Ammon's horn (tissue), 1 donor: ENCODE results near the gene SYT1.
A peak's percentile ranks its signal among the peaks of the same experiment; 100 is the strongest.

Experiments
- DNase-seq: peaks from one replicate; pipeline ENCODE4 v3.0.0-alpha.2; 2016; ENCODE audit warnings: low spot score

SYT1 gene

GRCh38 chr12:79295572-79295971, 431.0 kb downstream of the SYT1 start:
- DNase-seq: no peak

- DNase-seq: peak; percentile 13
Observed at GRCh38 chr12:79296133-79296532, 431.6 kb downstream of the SYT1 start.

- no peak for DNase-seq
Observed at GRCh38 chr12:79296871-79297270, 432.3 kb downstream of the SYT1 start.

GRCh38 chr12:79298506-79298905, 433.9 kb downstream of the SYT1 start:
- no peak for DNase-seq

- DNase-seq: no peak
Observed at GRCh38 chr12:79299447-79300198, 435.0 kb downstream of the SYT1 start.

DNA sequence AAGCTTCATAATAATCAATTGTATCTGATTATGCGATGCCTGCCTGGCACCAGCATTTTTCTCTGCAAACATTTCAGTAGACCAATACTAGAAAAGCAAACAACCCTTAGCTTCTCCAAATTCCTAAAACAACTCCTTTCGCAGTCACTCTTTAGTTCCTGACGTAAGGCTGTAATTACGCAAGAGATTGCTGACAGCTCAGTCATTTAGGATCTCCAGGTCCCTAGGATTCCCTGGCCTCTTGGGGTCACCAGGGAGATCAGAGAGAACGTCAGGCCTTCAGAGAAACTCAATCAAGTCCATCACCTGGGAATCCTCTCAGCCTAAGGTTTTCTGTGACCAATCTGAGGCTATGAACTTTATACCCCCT, 435.6 kb downstream of the SYT1 start:
- no peak for DNase-seq

DNA sequence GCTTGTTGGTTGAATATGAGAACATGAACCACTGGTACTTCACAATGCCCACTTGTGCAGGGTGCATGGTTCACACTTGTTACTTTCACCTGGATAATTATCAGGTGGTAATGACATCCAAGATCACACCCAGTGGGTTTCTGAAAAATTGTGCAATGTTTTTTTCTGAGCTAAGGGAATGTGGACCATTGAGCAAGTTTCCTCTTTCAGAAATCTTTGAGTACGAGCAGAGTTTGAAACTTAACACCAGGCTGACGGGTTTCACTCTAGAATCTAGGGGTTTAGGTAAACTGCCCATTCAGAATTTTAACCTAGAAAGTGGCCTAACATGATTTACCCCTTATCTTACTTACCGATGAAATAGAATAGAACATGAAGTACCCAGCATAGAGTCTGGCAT, 436.6 kb downstream of the SYT1 start:
- no peak for DNase-seq

- DNase-seq: no peak
Observed at GRCh38 chr12:79302162-79302814, 437.7 kb downstream of the SYT1 start.

DNA sequence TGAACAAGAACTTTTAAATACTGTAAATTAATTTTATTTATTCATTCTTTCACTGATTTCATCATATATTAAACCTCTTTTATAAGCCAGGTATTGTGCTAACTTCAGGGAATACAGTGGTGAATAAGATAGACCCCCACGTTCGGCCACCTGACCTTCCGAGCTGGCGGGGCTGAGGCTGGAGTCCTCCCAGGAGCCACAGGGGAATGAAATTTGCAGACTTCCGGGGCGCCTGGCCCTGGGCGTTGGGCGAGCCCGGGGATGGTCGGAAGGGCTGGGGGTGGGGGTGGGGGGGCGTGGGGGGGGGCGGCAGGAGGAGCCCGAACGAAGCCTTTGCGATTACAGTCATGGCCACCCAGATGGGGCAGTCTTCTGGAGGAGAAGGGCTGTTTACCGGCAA, 442.8 kb downstream of the SYT1 start:
- no peak for DNase-seq

GRCh38 chr12:79309039-79309438, 444.5 kb downstream of the SYT1 start:
- DNase-seq: no peak

DNA sequence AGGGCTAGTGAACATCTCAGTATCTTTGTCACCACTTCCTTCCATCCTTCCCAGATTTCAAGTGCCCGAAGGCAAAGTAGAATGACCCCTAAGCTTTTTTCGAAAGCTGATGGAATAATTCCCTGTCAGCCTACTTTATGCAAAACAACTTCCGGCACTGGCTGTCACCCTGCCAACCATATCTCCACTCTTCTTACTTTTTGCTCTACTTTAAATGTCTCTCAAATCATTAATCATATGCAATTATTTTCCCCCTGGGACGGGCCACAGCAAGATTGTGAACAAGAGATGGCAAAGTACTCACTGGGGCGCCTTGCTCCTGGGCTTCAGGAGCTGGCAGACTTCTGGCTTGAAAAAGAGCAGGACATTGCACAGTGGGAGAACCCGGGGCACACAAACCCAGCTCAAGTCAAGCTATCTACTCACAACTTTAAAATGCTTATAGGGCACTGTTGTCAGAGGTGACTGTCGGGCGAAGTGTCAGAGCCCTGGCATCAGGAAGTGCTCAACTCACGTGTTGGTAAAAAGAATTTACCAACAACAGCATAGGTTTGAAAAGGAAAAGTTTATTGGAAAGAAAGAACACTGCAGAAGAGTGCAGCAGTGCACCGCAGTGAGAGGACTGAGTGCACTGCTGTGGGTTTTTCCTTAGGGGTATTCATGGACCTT, 452.7 kb downstream of the SYT1 start:
- no peak for DNase-seq

DNA sequence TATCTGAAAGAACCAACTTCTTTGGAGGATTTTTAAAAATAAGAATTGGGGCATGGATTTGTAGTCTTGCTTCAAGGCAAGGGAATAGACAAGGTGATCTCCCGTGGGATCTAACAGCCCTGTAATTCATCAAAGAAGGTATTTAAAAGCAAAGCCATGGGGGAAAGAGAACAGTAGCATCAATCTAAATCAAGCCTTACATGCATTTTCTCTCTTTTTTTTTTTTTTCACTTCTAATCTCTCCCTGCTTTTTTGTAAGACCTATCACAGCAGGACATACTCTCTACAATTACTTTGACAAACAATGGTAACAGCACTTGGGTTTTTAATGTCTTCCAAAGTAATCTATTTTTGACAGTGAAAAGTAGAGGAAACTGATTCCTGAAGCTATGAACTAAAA, 458.3 kb downstream of the SYT1 start:
- DNase-seq: no peak

DNA sequence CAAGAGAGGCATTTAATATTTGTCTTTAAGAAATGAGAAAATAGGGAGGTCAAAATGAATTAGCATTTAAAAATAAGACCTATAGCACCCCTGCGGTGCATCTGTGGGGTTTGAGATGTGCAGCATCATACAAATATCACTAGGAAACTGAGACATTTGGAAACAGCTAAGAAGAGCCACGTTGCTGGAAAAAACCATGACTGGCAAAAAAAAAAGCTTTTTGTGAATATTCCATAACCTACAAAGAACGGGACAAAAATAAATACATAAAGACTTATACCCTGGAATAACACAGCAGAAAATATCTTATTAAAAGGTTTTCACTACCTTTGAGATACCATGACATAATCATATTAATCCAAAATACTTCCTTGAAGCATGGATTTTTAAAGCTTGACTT, 460.0 kb downstream of the SYT1 start:
- DNase-seq: no peak

DNA sequence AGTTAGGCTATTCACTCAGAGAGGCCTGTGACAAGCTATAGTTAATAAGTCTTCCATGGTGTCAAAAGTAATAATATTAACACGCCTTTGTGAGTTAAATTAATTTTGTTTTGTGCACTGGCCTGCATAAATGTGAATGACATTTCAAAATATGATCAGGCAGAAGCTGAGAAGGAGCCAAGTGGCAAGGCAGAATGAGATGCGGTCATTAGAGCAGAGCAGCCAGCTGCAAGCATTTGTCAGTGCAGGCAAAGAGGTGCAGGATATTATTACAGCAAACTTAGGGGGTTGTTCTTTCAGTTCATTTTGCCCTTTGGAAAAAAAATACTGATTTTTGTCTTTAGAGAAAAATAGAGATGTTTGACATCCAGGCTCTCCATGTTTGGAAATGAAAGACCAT, 461.6 kb downstream of the SYT1 start:
- no peak for DNase-seq

GRCh38 chr12:79326663-79327062, 462.1 kb downstream of the SYT1 start:
- DNase-seq: no peak

- no peak for DNase-seq
Observed at GRCh38 chr12:79327465-79327864, 462.9 kb downstream of the SYT1 start.

GRCh38 chr12:79329933-79330332, 465.4 kb downstream of the SYT1 start:
- DNase-seq: no peak

DNA sequence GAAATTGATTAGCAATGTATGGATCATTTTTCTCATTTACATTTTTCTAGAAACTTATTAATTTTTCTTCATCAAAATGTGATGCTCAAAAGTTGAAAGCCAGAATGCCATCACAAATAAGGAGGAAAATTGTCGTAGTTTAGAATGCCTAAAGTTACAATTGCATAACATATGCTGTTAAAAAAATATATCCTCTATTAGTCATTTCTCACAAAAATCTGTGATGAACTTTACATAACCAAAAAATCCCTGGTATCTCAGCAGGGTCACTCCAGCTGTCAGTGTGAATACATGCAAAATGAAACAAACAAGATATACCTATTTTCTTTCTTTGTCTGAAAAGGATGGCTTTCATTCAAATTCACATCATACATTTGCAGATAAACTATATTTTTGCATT, 467.3 kb downstream of the SYT1 start:
- no peak for DNase-seq

DNA sequence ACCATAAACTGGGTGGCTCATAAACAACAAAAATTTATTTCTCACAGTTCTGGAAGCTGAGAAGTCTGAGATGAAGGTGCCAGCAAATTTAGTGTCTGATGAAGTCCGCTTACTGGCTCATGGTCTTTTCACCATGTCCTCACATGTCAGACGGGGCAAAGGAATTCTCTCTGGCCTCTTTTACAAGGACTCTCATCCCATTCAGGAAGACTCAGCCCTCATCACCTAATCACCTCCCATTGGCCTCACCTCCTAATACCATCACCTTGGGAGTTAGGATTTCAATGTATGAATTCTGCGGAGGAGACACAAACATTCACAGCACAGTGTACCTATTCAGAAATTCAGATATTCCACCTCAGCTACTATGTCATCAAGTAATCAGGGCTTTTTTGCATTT, 468.6 kb downstream of the SYT1 start:
- DNase-seq: no peak

GRCh38 chr12:79337662-79338290, 473.2 kb downstream of the SYT1 start:
- DNase-seq: no peak

DNA sequence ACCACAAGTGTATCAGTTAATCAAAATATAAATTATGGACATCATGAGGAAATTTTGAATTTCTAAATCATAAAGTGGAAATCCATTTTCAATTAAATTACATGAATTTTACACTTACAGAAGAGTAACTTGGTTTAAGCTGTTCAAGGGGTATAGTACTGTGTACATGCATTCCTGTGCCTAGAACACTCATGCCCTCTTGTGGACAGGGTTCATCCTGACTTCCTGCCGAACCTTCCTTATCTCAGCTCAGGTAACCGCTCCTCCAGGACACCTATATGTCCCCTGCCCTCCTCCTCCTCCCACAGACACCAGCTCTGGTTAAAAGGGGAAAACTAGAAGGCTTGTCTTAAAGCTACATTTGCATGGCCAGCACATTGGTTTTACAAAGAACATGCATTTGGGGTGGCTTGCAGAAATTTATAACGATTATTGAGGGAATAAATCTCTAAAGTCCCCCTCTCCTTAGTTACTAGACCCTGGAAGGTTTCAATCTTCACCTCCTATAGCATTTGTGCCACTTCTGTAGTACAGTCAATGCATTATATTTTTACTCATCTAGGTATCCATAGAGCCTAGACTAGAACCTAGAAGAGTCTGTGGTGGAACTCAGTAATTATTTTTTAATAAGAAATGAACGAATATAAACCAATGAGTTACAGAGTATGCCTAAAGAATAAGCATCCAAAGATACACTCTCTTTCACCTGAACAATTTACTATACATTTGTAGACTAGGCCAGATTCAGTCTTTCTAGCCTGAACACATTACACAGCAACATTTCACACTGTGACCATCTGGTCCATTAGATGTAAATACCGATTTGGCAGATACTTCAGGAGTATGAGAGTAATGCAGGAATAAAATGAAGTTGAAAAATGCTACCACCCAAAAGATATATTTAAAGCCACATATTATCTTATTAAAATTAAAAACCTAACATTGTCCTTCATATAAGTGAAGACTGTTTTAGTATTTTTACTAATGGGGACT, 480.6 kb downstream of the SYT1 start:
- peak; percentile 40 for DNase-seq

DNA sequence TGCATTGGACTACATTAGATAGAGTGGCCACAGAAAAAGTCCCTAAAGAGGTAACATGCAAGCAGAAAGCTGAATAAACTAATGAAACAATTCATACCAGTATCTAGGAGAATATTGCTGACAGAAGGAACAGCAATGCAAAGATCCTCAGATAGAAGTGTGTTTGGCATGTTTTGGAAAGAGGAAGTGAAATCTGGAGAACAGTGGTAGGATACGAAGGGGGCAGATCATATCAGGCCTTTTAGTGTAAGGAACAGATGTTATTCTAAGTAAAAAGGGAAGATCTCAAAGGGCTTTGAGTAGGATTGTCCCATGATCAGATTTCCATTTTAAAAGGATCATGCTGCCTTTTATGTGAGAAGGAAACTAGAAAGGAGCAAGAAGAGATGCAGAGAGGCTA, 483.3 kb downstream of the SYT1 start:
- DNase-seq: no peak
